GM18517 (cell line): ENCODE measurements around the gene CLEC16A.

Experiments used
- ATAC-seq: cut with Tn5 transposase; IDR thresholded peaks from one replicate; pipeline ENCODE4 v1.9.1; 2021; ENCODE audit warnings: mild to moderate bottlenecking, moderate library complexity; ENCODE audit not compliant: unreplicated experiment

Gene CLEC16A

DNA sequence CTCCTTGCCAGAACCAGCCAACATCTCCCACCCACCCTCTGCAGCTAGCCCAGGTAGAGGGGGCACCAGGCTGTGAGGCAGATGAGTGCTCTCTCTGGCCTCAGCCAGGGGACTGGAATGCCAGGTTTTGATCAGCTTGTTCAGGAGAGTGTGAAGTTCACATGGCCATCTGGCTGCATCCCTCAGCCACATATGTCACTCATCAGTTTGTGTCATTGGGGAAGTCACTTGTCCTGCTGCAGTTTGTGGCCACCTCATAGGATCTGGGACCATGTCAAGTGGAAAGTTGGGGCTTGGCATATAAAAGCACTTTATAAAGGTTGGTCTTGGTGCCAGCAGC is 164.1 kb downstream of the CLEC16A start:
- ATAC-seq, result no peak

DNA sequence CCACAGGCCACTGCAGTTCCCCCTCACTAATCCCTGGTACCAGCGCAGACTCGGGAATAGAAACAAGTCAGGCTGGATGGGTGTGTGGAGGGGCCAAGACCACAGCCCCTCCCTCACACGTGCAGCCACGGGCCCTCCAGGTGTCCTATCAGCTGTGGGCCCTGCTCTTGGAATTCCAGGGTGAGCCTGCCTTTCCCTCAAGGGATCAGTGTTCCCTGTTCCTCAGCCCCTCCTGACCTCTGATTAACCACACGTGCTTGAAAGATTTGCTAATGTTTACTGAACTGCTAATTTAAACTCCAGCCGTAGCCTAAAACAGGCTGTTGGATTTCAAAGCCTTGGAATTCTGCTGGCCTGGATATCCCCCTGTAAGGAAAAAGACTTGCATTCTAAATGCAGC is 165.2 kb downstream of the CLEC16A start:
- no peak for ATAC-seq

DNA sequence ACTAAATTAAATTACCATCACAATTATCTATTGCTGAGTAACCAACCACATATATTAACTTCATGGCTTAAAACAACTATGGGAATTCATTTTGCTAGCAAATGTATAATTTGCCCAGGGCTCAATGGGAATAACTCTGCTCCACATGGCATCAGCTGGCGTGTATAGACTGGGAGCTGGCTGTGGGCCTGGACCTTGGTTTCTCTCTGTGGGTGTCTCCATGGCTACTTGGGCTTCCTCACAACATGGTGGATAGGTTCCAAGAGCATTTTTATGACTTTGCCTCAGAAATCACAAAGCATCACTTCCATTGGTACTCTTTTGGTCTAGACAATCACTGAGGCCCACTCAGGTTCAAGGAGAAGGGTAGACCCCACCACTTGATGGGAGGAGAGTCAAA is 166.8 kb downstream of the CLEC16A start:
- ATAC-seq, result no peak

DNA sequence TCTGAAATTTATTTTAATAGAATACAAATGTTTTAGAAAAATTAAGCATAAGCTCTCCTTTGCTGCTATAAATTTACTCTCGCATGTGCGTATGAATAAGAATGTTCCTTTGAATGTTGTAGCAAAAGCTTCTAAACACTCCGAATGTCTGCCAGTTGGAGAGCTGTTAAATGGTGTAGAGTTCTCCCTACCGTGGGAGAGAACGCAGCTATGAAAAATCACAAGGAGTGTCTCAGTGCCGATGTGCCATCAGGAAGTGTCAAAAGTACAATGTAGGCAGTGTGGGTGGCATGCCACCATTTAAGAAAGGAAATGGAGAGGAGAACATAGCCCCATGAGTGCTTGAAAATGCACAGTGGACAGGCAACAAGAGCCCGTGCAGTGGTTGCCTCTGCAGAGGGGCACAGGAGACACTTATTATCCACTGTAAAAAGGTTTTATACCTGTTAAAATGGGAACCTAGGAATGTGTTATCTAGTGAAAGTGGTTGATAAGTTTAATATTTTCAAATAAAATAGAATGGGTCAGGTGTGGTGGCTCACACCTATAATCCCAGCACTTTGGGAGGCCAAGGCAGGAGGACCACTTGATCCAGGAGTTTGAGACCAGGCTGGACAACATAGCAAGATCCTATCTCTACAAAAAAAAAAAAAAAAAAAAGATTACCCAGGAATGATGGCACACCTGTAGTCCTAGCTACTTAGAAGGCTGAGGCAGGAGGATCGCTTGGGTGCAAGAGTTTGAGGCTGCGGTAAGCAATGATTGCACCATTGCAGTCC is 167.7 kb downstream of the CLEC16A start:
- no peak for ATAC-seq

DNA sequence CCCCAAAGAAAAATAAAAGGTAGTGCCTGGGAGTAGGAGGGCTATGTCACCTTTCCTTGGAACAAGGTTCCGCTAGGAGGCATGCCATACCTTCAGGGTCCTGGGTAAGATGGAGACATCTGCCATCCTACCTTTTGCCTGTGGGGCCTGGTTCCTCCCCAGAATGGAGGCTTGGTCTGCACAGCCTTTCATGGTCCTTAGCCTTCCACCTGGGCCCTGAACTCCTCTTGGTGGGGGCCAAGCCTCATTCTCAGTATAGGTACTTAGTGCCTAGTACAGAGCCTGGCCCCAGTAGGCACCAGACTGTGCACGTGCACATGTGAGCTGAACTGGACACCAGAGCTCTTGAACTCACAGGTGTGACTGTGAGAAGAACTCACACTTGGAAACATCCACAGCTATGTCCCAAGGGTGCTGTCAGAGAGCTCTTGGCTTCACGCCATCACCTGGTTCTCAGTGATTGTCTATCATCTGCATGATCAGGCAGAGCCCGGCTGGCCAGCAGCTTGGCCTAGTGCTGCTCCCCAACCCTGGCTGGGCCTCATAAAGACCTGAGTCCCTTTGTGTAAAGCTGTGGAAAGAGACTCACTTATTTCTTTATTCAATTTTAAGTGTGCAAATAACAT is 168.5 kb downstream of the CLEC16A start:
- no peak for ATAC-seq

DNA sequence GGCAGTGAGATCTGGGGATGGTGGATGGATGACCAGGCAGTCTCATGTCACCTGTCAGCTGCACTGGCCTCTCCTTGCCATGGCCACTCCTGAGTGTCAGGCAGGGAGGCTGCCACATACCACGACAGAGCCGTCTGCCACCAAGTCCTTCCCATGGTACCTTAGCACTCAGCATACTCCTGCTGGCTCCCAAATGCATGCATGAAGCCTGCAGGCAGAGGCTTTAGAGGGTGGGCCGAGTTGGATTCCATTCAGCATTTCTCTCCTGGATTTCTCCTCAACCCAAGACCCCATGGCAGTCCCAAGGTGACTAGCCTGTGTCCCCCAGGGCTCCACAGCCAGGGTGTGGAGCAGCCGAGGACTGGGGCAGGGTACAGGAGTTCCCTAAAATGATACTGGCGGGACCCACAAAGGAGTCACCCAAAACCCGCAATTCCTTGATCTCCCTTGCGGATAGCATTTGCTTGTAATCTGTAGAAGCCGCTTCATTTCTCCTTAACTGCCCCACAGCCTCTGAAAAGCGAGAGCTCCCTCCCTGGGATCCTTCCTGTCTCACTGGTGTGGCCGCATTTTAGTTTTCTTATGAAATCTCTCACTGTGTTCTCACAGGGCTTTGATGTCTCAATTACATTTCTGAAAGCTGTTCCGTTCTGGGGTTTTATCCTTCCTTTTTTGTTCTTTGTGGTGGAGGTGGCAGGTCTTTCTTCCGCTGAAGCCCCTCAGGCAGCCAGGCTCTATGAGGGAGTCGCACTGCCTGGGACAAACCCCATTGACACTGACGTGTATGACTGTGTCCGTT is 170.2 kb downstream of the CLEC16A start:
- ATAC-seq, result no peak

DNA sequence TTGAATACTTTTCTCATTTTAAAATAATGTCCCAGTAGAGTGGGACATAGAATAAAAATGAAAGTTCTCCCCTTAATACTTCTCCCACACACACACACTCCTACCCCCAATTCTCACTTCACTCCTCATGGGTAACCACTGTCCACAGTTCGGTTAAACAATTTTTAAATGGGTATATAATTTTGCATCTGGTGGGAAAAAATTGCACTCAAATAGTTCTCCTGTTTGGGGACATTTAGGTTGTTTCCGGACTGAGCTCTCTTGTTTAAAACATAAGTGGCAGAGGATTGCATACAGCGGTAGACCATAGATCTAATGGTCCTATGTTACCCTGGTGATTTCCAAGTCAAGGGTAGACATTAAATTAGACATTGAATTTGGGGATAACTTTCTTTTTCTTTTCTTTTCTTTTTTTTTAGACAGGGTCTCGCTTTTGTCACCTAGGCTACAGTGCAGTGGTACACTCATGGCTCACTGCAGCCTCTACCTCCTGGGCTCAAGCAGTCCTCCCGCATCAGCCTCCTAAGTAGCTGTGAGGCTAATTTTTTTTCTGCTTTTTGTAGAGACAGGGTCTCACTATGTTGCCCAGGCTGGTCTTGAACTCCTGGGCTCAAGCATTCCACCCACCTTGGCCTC is 173.3 kb downstream of the CLEC16A start:
- no peak for ATAC-seq

DNA sequence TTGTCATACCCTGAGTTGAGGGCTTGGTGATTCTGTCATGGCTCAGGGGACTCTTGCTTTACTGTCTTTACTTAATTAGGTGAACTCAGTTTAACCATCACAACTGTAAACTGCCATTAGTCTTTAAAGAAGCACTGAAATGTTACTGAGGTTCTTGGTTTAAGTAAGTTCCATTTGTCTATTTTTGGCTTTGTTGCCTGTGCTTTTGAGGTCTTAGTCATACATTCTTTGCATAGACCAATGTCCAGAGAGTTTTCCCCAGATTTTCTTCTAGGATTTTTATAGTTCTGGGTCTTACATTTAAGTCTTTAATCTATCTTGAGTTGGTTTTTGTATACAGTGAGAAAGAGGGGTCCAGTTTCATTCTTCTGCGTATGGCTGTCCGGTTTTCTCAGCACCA is 174.1 kb downstream of the CLEC16A start:
- no peak for ATAC-seq

DNA sequence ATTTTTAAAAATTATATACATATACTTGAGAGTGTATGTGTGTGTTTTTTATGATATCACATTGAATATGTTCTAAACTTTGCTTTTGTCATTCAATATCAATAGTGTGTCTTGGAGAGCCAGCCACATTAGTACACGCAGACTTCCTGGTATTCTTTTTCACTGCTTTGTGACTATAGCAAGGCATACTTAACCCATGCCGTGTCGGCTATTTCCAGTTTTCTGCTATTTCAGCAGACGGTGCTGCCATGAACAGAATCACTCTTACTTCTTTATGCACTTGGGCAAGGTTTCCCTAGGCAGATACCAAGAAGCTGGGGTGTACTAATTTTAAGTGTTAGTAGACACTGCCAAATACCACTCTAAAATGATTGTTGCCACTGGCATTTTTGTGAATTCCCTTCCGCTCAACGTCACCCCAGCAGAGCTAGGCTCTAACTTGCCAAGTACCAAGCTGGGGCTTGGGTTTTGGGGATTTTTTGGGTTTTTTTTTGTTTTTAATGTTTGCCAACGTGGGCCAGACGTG is 176.8 kb downstream of the CLEC16A start:
- ATAC-seq, result no peak

DNA sequence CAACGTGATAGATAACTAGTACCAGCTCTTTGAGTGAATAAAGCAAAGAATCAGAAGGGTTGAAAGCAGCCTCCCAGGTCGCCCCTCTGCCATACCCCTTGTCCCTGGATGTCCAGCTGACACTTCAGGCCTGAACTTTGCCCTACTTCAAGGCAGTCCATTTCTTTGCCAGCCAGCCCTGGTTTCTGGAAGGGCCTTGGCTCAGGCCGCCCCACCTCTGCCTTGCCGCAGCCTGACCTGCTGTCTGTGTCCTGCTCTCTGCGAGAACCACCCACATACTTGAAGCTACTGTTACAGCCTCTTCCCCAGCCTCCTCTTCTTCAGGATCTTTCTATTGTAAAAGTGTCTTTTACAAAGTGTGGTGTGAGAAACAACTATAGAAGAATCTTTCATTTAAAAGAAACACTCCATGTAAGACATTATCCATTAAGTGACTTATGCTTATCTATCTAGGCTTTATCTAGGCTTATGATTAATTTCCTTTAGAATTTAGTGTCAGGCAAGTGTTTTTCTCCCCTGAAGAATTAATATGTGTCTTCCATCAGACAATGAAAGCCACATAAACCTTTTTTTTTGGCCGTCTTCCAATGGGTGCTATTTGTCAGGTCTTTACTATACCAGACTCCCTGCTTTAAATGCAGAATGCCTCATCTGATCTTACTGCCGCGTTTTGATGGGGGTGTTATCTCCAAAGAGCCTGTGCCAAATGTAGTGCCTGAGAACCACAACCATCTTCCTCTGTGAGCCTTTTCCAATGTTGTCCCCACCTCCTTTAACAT is 177.7 kb downstream of the CLEC16A start:
- no peak for ATAC-seq

DNA sequence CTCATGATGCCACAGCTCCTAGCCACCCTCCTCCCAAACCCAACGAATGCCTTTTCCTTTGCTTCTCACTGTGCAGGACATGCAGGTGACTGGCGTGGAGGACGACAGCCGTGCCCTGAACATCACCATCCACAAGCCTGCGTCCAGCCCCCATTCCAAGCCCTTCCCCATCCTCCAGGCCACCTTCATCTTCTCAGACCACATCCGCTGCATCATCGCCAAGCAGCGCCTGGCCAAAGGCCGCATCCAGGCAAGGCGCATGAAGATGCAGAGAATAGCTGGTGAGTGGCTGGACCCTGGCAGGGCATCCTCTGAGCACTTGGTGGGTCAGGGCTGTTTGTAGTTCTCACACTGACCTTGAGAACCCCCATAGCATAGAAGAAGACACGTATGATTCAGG is 179.3 kb downstream of the CLEC16A start:
- ATAC-seq, result no peak

DNA sequence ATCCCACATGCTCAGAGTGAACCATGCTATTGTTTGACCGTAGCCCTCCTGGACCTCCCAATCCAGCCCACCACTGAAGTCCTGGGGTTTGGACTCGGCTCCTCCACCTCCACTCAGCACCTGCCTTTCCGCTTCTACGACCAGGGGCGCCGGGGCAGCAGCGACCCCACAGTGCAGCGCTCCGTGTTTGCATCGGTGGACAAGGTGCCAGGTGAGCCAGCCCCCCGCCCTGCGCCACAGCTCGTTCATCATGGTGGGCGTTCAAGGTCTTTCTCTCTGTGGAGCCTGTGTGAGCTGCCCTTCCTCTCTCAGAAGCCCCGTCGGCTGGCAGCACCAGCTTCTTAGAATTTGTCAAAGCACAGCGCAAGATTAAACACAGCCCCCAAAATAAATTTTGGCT is 181.6 kb downstream of the CLEC16A start:
- no peak for ATAC-seq

DNA sequence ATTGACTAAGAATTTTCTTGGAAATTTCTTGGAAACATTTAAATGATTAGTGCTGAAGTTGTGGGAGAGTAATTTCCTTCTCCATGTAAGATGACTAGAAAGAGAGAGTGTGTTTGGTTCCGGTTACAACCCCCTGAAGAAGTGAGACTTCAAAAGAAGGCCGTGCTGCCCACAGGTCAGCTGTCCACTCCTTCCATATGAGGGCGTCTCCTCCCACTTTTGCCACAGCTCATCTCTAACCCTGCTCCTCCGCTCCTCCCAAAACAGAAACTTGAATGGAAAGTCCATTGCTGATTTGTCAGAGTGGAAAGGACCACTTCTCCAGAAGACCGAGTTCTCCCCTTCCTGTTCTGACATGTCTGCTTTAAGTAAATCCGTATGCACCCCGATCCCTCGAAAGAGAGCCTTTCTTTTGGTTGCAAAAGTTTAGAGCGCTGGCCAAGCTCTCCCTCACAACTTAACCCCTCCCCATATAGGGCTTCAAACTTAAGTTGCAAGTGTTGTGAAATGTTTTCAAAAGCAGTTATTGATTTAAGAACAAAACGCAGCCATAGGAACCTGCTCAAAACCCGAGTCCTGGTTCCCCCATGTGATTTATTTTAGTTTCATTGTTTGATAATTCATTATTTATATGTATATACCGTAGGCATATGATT is 182.2 kb downstream of the CLEC16A start:
- no peak for ATAC-seq

DNA sequence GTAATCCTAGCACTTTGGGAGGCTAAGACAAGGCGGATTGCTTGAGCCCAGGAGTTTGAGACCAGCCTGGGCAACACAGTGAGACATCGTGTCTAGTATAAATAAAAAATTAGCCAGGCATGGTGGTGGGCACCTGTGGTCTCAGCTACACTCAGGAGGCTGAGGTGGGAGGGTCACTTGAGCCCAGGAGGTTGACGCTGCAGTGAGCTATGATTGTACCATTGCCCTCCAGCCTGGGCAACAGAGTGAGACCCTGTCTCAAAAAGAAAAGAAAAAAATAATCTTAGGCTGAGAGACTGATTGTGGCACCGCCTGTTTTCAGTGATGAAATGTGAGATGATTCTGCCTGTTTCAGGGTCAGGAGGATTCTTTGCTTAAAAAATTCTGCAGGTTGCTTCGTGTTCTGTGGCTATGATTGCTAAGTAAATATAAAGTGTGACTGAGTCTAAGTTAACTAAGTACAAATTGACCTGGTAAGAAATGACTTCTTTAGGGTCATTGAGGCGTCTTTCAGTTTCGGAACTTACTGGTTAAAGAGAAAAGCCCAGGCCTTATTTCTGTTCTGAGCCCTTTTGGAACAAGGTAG is 183.3 kb downstream of the CLEC16A start:
- no peak for ATAC-seq

DNA sequence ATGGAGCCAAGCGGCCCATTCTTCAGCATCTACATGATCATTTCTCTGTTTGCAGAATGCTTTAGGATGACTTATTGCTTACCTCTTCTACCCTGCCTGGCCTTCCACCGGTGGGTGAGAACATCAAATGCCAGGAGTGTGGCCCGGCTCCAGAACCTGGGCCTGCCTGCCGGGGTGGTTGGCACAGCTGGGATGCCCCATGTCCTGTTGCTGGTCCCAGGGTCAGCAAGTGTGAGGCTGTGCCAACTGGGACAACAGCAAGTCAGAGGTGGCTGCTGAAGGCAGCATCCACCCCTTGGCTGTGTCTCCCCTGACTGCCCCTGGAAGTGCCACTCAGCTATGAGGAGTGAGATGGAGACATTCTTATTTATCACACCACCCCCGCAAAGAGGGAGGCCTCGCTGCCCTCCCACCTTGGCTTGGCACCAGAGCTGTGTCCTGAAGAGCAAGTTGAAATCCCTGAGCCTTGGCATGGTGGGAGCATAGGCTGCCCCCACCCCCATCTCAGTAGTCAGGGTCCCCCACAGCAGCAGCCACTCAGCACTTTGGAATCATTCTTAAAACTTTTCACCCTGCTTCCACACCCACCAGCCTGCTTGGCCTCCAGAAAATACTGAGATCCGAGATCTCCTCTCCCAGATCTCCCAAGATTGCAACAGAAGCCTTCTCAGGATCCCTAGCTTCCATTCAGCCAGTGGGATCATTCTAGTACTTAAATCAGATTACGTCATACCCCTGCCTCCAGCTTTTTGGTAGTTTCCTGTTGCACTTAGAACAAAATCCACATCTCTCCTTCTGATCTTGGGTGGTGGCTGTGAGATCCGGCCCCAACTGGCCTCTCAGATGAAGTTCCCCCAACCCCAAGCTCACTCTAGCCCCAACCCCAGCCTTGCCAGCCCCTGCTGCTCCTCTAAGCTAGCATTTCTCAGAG is 184.1 kb downstream of the CLEC16A start:
- ATAC-seq, result no peak

DNA sequence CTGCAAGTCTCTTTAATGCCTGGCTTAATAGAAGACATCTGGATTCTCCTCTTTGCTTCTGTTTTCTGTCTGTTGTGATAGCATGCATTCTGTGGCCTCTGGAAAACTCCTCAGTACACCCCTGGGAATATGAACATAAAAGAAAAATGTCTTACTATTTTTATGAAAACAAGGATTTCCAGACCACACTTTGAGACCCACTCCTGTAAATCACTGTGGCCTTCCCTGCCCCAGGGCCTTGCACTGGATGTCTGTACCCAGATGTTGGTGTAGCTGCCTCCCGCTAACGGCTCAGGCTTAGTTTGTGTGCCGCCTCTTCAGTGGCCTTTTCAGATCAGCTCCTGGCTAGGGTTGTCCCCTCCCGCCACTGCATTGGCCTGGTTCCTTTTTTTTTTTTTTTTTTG is 185.0 kb downstream of the CLEC16A start:
- ATAC-seq, result no peak

DNA sequence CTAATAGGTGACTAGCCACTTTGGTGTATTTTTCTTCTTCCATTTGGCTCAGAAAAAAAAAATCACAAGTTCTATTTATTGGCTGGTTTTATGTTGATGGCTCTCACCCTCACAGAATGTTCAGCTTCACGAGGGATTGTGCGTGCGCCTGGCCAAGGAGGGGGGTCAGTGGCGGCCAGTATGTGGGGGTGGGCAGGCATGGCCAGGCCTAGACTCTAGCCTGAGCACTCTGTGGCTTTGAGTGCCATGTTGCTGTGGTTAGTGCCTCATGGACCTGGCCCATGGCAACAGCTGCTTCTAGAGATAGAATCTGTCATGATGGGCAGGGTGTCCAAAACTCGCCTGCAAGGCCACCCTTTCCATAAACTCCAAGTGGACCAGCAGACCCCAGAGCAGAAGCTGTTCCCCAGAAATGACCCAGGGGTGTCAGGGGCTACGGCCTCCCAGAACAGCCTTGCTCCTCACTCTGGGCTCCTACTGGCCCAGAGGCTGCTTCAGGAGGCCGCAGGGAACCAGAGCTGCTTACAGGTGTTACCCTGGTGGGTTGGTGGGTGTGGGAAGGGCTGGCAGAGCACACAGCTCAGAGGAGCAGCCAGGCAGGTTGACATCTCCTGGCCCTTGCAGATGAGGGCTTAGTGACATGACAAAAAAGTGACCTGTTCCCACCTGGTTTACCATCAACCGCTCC is 186.8 kb downstream of the CLEC16A start:
- ATAC-seq, result no peak

DNA sequence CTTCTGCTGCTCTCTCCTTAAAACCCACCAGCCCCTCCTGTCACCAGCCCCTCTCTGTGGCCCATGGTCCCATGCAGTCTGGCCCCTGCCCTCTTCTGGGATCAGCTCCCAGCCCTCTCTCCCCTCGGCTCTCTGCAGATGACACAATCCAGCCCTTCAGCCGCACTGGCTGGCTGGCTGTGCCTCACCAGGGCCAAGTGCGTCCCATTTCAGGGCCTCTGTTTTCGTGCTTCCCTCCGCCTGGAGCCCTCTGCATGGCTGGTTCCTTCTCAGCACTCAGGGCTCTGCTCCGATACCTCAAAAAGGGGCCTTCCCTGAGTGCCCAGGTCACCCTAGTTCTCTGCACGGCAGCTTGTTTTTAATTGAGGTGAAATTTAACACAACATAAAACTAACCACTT is 187.3 kb downstream of the CLEC16A start:
- ATAC-seq, result no peak
